Stomach (tissue), 9 donors: ENCODE data around the gene TMEM121B. TPM values are rescaled to one million over a fixed set of nuclear protein-coding genes. Genes with fewer than 3 reads are reported as not detected.

Source experiments
- DNase-seq, 2 donors: peaks; one replicate each; pipeline versions ENCODE4 v3.0.0 to v3.0.0-alpha.2; 2013 to 2019
- H3K27ac ChIP-seq, 5 donors: fragments of 200-600 bp in 4 of 5; sonication (generic) in 4 of 5; one replicate each; pipeline ENCODE4 v1.5.1; 2013 to 2019; ENCODE audit warnings: mild to moderate bottlenecking in 1 of 5, moderate library complexity in 1 of 5
- H3K27me3 ChIP-seq, 3 donors: fragments of 200-600 bp; sonication (generic); one replicate each; pipeline ENCODE4 v1.5.1; 2017 to 2019; ENCODE audit warnings: mixed run types in 1 of 3
- H3K36me3 ChIP-seq, 4 donors: fragments of 200-600 bp; sonication (generic); 1 replicate in 3 of 4; 2 replicates in 1 of 4; pipeline ENCODE4 v1.5.1; 2016 to 2019
- H3K4me1 ChIP-seq, 4 donors: fragments of 200-600 bp; sonication (generic); one replicate each; pipeline ENCODE4 v1.5.1; 2016 to 2019
- H3K4me3 ChIP-seq, 4 donors: fragments of 200-600 bp; sonication (generic) in 3 of 4; one replicate each; pipeline ENCODE4 v1.5.1; 2016 to 2019; ENCODE audit warnings: mild to moderate bottlenecking in 1 of 4
- H3K9me3 ChIP-seq, 4 donors: fragments of 200-600 bp; sonication (generic); one replicate each; pipeline ENCODE4 v1.5.1; 2016 to 2019
- CTCF ChIP-seq, 7 experiments: fragments of 450-650 bp in 4 of 7; fragments of 200-600 bp in 3 of 7; sonication (generic) in 3 of 7; IDR thresholded peaks; one replicate each; pipeline ENCODE4 v1.5.1; 2016 to 2019; ENCODE audit warnings: antibody characterized with exemption in 7 of 7, control low read depth in 2 of 7, mild to moderate bottlenecking in 1 of 7
- EP300 ChIP-seq: sonication (generic); formaldehyde crosslinking; IDR thresholded peaks from one replicate; pipeline ENCODE4 v1.6.1; 2017; ENCODE audit warnings: antibody characterized with exemption
- POLR2A ChIP-seq, 4 donors: fragments of 450-650 bp; IDR thresholded peaks; one replicate each; pipeline ENCODE4 v1.6.1; 2016; ENCODE audit warnings: antibody characterized with exemption in 4 of 4, control low read depth in 2 of 4, mild to moderate bottlenecking in 1 of 4, moderate library complexity in 1 of 4
- POLR2AphosphoS5 ChIP-seq, 3 donors: sonication (generic); formaldehyde crosslinking; IDR thresholded peaks; one replicate each; pipeline ENCODE4 v1.6.1; 2016; ENCODE audit warnings: antibody characterized with exemption in 3 of 3
- WGBS, 5 donors: extraction: QIAGEN DNeasy Blood & Tissue Kit in 3 of 5; methylation state at CpG; one replicate each; pipeline versions ENCODE4 v1.1.5 to v1.1.7; 2013 to 2018; 5-methylcytosine and 5-hydroxymethylcytosine counted together
- intact Hi-C: fragments of 100-400 bp; cut with DNase I; formaldehyde crosslinking; loops from one replicate; pipeline ENCODE4 v1.15.1; 2023; ENCODE audit warnings: low total_unique reads
- polyA plus RNA-seq, 3 donors: library from polyadenylated mRNA; stranded (reverse); fragments of 200-250 nt; gene quantifications; one replicate each; pipeline ENCODE4 v1.2.3, GENCODE V29; 2013
- total RNA-seq, 5 donors: library from RNA; depleted of rRNA; stranded (reverse); fragments of >200 nt; gene quantifications; one replicate each; pipeline versions ENCODE4 v1.1.0 to v1.2.3, GENCODE V29; 2014 to 2016
- donor health status: healthy with polysubstance abuse.
- donor health status: Bipolar disorder and iron deficiency.
- donor health status: healthy.

The TMEM121B gene
- total and polyA plus RNA-seq, 8 donors, result 0.08 to 0.45 (median 0.25) TPM; not detected in 4

- Histone ChIP-seq H3K9me3 (no peaks in the 10 kb centered on the region), H3K27me3 (no peaks in the 10 kb centered on the region), H3K27ac (peak overlapping the region in 4 of 5 donors; percentile 91 to 96 (median 96)), H3K4me1 (peaks cover 13 to 62% (median 39%) of the 10 kb centered on the region in 4 donors), H3K4me3 (peak overlapping the region; percentile 73 to 96 (median 88)), H3K36me3 (no peaks in the 10 kb centered on the region)
- intact Hi-C loops, result loop anchor here (10.0 kb wide), 1 partner anchor 89 kb away; no protein-coding TSS in a partner anchor
- no peak for DNase-seq
- WGBS, 5 donors, result 77 to 87% (median 82%) methylated on average over 7 of the region's 7 CpGs
- TF ChIP-seq CTCF (IDR thresholded peaks at IDR 0.05) (no peak), POLR2A (IDR thresholded peaks at IDR 0.05) (no peak), POLR2AphosphoS5 (IDR thresholded peaks at IDR 0.05) (no peak), EP300 (no peak)
Observed at GRCh38 chr22:17086296-17086695, 34.9 kb downstream of the TMEM121B start.

- H3K4me3 ChIP-seq, result peak overlapping the region; percentile 73 to 96 (median 88)
- TF ChIP-seq POLR2A (IDR thresholded peaks at IDR 0.05) (no peak), POLR2AphosphoS5 (IDR thresholded peaks at IDR 0.05) (no peak), CTCF (IDR thresholded peaks at IDR 0.05) (no peak)
- intact Hi-C loops, result loop anchor here (10.0 kb wide), 1 partner anchor 89 kb away; no protein-coding TSS in a partner anchor
Observed at GRCh38 chr22:17085277-17086181, 35.6 kb downstream of the TMEM121B start.

GRCh38 chr22:17084554-17085276, 36.4 kb downstream of the TMEM121B start, which contains the start of gene IL17RA:
Gene IL17RA (plus strand): TSS chr22:17085000. CDS start chr22:17085092, 92 bp downstream.
- Histone ChIP-seq H3K27ac (peak within 1 kb of the TSS; percentile 91 to 96 (median 95)), H3K9me3 (no peaks in the 10 kb centered on the region), H3K36me3 (no peaks in the 10 kb centered on the region), H3K27me3 (no peaks in the 10 kb centered on the region), H3K4me3 (peak within 1 kb of the TSS; percentile 73 to 96 (median 88)), H3K4me1 (peaks cover 13 to 49% (median 39%) of the 10 kb centered on the region in 4 donors)
- TF ChIP-seq POLR2AphosphoS5 (IDR thresholded peaks at IDR 0.05), result peak; percentile 12 to 85 (median 78)
- TF ChIP-seq CTCF (IDR thresholded peaks at IDR 0.05), result no peak
- TF ChIP-seq POLR2A (IDR thresholded peaks at IDR 0.05), result peak in 1 of 4 donors; percentile 58
- TF ChIP-seq EP300, result no peak
- DNase-seq, result peak; percentile 94 to 96
- 0 to 1% (median 1%) methylated on average over 28 to 68 of the region's 68 CpGs for WGBS, 5 donors
- intact Hi-C loops, result loop anchor here (10.0 kb wide), 1 partner anchor 90 kb away; no protein-coding TSS in a partner anchor

More at GRCh38 chr22:17085277-17086181, 35.6 kb downstream of the TMEM121B start:
- peak overlapping the region; percentile 91 to 96 (median 95) for H3K27ac ChIP-seq
- WGBS, 5 donors, result 6 to 10% (median 6%) methylated on average over 32 to 92 of the region's 92 CpGs
- no peaks in the 10 kb centered on the region for H3K36me3 ChIP-seq
- H3K27me3 ChIP-seq, result no peaks in the 10 kb centered on the region
- peaks cover 13 to 54% (median 39%) of the 10 kb centered on the region in 4 donors for H3K4me1 ChIP-seq
- peak; percentile 47 to 59 for DNase-seq
- H3K9me3 ChIP-seq, result no peaks in the 10 kb centered on the region
